Measurements from ENCODE around the gene CACNB3.

CACNB3 gene

DNA sequence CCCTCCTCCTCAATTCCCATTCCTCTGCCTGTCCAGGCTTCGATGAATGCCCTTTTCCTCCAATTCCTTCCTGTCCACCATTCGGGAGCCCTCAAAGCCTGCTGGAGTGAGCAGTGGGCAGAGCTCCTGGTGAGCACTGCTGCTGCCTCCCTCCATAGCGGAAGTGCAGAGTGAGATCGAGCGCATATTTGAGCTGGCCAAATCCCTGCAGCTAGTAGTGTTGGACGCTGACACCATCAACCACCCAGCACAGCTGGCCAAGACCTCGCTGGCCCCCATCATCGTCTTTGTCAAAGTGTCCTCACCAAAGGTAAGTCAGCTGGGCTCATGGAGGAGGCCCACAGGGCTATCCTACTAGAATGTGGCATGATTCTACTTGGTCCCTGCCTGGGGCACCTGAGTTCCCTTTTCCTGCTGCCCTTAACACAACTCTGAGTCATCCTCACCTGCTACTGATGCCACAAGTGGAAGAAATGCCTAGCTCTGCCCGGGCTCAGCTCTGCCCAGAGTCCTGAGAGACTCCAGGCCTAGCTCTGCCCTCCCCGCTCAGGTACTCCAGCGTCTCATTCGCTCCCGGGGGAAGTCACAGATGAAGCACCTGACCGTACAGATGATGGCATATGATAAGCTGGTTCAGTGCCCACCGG lies 8.0 kb downstream of the CACNB3 start:
- TF ChIP-seq, protein P1, sequence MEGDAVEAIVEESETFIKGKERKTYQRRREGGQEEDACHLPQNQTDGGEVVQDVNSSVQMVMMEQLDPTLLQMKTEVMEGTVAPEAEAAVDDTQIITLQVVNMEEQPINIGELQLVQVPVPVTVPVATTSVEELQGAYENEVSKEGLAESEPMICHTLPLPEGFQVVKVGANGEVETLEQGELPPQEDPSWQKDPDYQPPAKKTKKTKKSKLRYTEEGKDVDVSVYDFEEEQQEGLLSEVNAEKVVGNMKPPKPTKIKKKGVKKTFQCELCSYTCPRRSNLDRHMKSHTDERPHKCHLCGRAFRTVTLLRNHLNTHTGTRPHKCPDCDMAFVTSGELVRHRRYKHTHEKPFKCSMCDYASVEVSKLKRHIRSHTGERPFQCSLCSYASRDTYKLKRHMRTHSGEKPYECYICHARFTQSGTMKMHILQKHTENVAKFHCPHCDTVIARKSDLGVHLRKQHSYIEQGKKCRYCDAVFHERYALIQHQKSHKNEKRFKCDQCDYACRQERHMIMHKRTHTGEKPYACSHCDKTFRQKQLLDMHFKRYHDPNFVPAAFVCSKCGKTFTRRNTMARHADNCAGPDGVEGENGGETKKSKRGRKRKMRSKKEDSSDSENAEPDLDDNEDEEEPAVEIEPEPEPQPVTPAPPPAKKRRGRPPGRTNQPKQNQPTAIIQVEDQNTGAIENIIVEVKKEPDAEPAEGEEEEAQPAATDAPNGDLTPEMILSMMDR (IDR thresholded peaks at IDR 0.05; ENCODE audit: insufficient read depth, low read depth, low read length, missing control alignments), result no peak
- no peak for DNase-seq (ENCODE audit: low read depth)
- no peak overlapping the region for H3K4me3 ChIP-seq (ENCODE audit: low read depth, low read length)

DNA sequence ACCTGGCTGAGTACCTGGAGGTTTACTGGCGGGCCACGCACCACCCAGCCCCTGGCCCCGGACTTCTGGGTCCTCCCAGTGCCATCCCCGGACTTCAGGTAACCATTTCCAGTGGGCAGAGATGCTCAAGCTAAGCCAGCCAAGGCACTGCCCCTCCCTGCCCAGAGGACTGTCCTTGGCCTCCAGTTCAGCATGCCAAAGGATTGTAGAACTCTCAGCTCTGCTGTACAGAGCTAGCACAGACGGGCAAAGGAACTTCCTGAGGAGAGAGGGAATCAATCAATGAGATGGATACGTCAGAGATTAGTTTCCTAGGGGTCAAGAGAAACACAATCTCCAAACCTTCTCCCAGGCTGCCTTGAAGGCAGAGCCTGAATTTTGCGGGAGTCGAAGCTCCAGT lies 8.7 kb downstream of the CACNB3 start:
- TF ChIP-seq, protein P1 (IDR thresholded peaks at IDR 0.05; ENCODE audit: insufficient read depth, low read depth, low read length, missing control alignments), result no peak

DNA sequence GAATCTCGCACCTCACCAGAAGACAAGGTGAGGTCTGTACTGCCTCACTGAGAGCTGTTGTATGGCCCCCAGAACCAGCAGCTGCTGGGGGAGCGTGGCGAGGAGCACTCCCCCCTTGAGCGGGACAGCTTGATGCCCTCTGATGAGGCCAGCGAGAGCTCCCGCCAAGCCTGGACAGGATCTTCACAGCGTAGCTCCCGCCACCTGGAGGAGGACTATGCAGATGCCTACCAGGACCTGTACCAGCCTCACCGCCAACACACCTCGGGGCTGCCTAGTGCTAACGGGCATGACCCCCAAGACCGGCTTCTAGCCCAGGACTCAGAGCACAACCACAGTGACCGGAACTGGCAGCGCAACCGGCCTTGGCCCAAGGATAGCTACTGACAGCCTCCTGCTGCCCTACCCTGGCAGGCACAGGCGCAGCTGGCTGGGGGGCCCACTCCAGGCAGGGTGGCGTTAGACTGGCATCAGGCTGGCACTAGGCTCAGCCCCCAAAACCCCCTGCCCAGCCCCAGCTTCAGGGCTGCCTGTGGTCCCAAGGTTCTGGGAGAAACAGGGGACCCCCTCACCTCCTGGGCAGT lies 9.3 kb downstream of the CACNB3 start:
- H3K4me3 ChIP-seq (ENCODE audit: low read depth, low read length), result no peak overlapping the region
- TF ChIP-seq, protein P1 (IDR thresholded peaks at IDR 0.05; ENCODE audit: insufficient read depth, low read depth, low read length, missing control alignments), result no peak

More for the DNA sequence above, 8.7 kb downstream of the CACNB3 start:
- H3K4me3 ChIP-seq (ENCODE audit: low read depth, low read length), result no peak overlapping the region
- DNase-seq (ENCODE audit: low read depth), result no peak

DNA sequence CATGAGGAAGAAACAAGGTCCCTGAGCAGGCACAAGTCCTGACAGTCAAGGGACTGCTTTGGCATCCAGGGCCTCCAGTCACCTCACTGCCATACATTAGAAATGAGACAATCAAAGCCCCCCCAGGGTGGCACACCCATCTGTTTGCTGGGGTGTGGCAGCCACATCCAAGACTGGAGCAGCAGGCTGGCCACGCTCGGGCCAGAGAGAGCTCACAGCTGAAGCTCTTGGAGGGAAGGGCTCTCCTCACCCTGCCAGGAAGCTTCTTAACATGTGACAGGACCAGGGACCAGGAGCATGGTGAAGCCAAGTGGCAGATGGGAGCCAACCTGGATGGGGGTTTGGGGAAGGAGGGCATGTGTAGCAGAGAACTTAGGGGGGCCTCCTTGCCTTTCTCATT lies 10.0 kb downstream of the CACNB3 start:
- DNase-seq (ENCODE audit: low read depth), result no peak
- no peak overlapping the region for H3K4me3 ChIP-seq (ENCODE audit: low read depth, low read length)
- TF ChIP-seq, protein P1 (IDR thresholded peaks at IDR 0.05; ENCODE audit: insufficient read depth, low read depth, low read length, missing control alignments), result no peak

More for the DNA sequence above, 9.3 kb downstream of the CACNB3 start:
- DNase-seq (ENCODE audit: low read depth), result no peak

DNA sequence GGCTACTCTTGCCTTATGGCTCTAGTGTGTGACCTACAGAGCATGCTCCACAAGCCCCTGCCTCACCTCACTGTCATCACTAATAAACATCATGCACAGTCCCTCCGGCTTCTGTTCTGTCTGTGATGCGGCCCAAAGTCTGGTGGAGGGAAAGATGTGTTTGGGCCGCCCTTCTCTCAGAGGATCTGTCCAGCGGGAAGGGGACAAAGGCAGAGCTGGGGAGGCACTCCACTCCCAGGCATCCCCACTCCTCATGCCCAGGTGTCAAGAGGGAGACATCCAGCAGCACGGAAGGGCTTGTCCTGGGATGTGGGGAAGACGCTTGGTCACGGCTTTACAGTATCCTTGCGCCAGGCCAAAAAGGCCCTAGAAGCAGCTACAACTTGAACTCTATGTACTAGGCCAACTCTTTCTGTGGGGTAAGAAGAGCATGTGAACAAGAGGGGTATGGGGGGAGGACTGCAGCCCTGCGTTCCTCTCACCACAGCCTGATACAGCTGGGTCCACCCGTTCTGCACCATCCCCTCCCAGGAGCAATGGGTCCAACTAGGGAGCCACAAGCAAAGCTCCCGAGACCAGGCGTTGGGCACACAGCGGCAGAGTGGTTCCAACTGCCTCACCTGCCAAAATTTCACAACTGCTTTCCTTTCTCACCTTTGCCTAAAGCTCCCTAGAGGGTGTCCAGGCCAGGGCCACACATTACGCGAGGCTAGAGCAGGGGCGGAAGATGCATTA lies 10.7 kb downstream of the CACNB3 start:
- no peak overlapping the region for H3K4me3 ChIP-seq (ENCODE audit: low read depth, low read length)
- no peak for DNase-seq (ENCODE audit: low read depth)

DNA sequence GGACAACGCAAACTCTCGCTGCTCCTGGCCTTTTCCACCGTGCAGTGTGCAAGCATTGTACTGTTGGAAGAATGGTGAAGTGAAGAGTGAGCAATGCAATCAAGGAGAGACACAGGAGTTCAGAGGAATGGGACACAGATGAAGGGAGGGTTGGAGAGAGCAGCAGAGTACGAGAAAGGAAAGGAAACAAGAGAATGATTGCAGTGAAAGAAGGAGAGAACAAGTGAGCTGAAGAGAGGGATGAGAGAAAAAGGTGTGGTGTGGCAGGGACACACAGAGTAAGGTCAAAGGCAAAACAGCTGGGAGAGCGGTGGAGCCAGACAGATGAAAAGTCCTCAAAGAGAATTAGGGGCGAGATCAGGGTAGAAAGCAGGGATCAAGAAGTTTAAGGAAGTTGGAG lies 13.0 kb downstream of the CACNB3 start:
- no peak for DNase-seq (ENCODE audit: low read depth)

More for the DNA sequence above, 10.7 kb downstream of the CACNB3 start:
- TF ChIP-seq, protein P1 (IDR thresholded peaks at IDR 0.05; ENCODE audit: insufficient read depth, low read depth, low read length, missing control alignments), result no peak

More for the DNA sequence above, 13.0 kb downstream of the CACNB3 start:
- no peak overlapping the region for H3K4me3 ChIP-seq (ENCODE audit: low read depth, low read length)
- TF ChIP-seq, protein P1 (IDR thresholded peaks at IDR 0.05; ENCODE audit: insufficient read depth, low read depth, low read length, missing control alignments), result no peak

Measured in GM12865 (cell line).